VCaP (cell line): ENCODE measurements around the gene MRPL55.

ENCODE experiments used
- H3K27ac ChIP-seq: fragments of 450-650 bp; 2 replicates; pipeline ENCODE4 v1.5.1; 2017
- TF ChIP-seq, protein P1 (sequence below): fragments of 450-650 bp; conservative IDR thresholded peaks from 2 replicates; pipeline ENCODE4 v1.5.1; 2017; ENCODE audit warnings: mild to moderate bottlenecking, moderate library complexity

Gene MRPL55

DNA sequence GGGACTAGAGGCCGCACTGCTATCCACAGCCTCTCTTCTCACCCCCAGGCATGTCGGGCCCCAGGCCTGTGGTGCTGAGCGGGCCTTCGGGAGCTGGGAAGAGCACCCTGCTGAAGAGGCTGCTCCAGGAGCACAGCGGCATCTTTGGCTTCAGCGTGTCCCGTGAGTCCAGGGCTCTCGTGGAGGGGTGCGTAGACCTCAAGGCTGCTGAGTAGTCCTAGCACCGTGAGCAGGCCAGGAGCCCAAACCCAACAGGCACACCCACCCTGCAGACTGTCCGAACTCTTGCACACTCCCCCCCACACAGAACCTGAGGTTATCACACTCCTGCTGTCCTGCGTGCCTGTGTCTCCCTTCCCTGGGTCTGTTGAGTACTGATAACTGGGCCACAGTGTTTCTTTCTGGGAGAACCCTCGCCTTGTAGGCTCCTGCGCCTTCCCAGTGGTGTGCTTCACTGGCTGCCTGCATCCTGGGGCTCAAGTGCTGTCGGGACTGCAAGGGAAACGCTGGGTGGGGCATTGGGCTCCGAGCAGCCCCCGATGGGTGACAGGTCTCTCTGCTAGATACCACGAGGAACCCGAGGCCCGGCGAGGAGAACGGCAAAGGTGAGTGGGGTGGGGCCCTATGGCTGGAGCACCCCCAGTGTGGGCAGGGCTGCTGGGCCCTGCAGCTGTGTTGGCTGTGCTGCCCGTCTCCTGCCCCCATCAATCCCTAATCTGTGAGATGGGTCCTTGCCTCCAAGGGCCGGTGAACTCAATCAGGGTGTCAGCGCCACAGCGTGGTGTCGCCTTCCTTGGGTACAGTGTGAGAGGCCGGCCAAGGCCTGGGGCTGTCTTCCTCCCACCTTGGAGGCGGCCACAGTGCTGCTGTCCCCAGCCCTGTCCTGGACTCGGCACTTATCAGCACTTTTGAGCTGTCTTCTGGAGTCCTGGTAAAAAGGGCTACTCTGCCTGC lies 36.6 kb upstream of the MRPL55 start:
- H3K27ac ChIP-seq = no peak overlapping the region
- TF ChIP-seq, protein P1, sequence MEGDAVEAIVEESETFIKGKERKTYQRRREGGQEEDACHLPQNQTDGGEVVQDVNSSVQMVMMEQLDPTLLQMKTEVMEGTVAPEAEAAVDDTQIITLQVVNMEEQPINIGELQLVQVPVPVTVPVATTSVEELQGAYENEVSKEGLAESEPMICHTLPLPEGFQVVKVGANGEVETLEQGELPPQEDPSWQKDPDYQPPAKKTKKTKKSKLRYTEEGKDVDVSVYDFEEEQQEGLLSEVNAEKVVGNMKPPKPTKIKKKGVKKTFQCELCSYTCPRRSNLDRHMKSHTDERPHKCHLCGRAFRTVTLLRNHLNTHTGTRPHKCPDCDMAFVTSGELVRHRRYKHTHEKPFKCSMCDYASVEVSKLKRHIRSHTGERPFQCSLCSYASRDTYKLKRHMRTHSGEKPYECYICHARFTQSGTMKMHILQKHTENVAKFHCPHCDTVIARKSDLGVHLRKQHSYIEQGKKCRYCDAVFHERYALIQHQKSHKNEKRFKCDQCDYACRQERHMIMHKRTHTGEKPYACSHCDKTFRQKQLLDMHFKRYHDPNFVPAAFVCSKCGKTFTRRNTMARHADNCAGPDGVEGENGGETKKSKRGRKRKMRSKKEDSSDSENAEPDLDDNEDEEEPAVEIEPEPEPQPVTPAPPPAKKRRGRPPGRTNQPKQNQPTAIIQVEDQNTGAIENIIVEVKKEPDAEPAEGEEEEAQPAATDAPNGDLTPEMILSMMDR = no peak

DNA sequence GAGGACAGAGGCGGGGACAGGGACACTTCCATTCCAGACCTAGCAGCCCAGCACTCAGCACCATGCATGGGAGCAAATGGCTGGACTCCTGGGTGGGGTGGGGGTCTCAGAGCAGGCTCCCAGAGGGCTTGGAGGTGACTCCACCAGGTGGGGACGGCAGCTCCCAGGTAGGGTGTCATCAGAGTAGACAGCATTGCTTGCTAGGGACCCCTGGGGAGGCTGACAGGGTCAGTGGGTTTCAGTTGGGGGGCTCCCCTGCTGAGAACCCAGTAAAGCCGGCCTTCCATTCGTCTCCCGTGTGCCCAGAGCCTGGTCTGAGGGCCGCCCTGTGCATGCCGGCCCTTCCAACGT lies 35.9 kb upstream of the MRPL55 start:
- H3K27ac ChIP-seq = no peak overlapping the region
- TF ChIP-seq, protein P1 = no peak

DNA sequence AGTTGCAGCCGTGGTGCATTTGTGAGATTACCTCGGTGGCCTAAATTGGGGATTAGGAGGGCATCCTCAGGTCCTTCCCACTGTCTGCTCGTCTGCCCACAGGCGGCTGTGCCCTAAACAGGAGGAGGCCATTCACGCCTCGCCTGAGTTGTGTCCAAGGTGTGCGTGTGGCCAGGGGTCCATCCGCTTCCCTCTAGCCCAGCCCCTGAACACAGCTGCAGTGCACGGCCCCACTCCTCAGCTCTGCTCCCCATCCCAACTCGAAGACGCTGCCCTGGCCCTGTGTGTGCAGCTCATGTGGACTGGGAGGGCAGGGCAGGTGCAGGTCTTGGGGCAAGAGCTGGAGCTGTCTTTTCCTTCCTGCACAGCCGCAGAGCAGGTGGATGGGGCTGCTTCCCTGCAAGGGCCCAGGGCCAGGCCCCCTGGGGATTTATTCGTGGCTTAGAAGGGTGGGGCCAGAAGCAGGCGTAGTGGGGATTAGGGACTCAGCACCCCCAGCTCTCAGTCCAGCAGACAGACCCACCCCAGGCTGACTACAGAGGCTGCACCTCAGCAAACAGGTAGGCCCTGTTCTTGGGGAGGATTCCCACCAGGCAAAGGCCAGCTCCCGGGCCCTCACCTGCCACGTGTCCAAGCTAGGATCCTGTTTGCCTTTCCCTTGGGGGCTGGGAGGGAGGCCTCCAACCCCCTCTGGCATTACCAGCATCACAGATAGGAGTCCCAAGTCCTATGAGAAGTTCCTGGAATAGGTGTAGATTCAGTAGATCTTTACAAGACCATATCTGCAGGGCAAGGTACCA lies 35.3 kb upstream of the MRPL55 start:
- no peak overlapping the region for H3K27ac ChIP-seq

DNA sequence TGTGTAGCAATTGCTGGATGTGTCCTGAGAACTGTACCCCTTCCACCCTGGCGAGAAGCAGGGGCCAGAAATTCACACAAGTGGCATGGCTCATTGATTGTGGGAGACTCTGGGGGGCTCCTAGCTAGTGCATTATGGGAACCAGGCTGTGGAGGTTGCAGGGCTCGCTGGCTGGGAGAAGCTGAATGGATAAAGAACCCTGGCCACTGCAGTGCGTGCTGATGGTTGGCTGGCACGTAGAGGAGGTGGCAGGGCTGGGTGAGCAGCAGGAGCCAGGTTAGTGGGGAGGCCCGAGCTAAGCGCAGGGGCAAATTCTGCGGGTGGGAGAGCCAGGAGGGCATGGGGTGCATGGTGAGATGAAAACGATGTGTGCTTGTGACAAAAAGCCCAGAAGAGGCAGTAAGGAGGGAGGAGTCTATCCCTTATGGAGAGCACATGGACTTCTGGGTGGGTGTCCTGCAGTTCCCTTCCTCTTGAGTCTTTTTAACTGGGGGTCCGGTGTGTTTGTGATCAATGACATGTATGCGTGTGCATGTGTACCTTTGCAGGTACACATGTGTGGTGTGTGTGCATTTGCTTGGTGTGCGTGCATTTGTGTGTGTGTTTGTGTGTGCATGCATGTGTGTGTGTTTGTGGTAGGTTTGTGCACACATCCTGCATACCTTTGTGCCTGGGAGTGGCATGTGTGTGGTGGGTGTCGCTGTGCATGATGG lies 34.5 kb upstream of the MRPL55 start:
- no peak overlapping the region for H3K27ac ChIP-seq
- TF ChIP-seq, protein P1 = no peak

More for the DNA sequence above, 35.3 kb upstream of the MRPL55 start:
- TF ChIP-seq, protein P1 = no peak

GRCh38 chr1:228142701-228143136 lies 33.6 kb upstream of the MRPL55 start:
- TF ChIP-seq, protein P1 = no peak
- no peak overlapping the region for H3K27ac ChIP-seq

DNA sequence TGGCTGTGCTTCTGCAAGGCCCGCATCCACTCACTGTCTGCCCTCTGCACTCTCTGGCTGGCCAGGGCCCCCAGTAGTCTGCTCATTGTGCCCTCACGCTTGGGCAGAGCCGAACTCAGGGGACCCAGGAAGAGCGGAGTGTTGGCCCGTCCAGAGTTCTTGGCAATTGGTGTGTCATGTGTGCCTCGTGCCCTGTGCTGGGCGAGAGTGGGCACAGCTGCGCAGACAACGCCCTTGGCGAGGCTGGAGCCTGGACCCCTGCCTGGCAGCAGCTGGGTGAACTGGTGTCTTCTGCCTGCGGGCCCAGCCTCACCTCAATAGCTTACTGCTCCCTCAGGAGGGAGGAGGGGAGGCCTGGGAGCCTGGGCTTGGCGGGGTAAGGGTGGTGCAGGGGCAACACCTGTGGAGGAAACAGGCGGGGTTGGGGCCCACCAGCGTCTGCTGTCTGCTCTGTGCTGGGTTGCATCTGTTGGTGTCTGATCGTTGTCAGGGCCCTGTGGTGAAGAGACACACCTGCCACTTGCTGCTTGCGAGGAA lies 33.1 kb upstream of the MRPL55 start:
- TF ChIP-seq, protein P1 = no peak
- H3K27ac ChIP-seq = peak overlapping the region; percentile 60; the same call in 1 of the 2 replicates
